Stomach (tissue), 4 donors: Measurements from ENCODE around the gene EOLA2.
"Not testable (repeated sequence)": the region's sequence is repeated elsewhere in the genome, so short reads cannot be mapped to it uniquely, and the experiment has no call there.

Experiments used
- EP300 ChIP-seq: sonication (generic); formaldehyde crosslinking; IDR thresholded peaks from one replicate; pipeline ENCODE4 v1.6.1; 2017; ENCODE audit warnings: antibody characterized with exemption
- POLR2A ChIP-seq, 4 donors: fragments of 450-650 bp; IDR thresholded peaks; one replicate each; pipeline ENCODE4 v1.6.1; 2016; ENCODE audit warnings: antibody characterized with exemption in 4 of 4, control low read depth in 2 of 4, mild to moderate bottlenecking in 1 of 4, moderate library complexity in 1 of 4
- TF ChIP-seq, protein P1 (sequence below), 7 experiments: fragments of 450-650 bp in 4 of 7; fragments of 200-600 bp in 3 of 7; sonication (generic) in 3 of 7; IDR thresholded peaks; one replicate each; pipeline ENCODE4 v1.5.1; 2016 to 2019; ENCODE audit warnings: antibody characterized with exemption in 7 of 7, control low read depth in 2 of 7, mild to moderate bottlenecking in 1 of 7

DNA sequence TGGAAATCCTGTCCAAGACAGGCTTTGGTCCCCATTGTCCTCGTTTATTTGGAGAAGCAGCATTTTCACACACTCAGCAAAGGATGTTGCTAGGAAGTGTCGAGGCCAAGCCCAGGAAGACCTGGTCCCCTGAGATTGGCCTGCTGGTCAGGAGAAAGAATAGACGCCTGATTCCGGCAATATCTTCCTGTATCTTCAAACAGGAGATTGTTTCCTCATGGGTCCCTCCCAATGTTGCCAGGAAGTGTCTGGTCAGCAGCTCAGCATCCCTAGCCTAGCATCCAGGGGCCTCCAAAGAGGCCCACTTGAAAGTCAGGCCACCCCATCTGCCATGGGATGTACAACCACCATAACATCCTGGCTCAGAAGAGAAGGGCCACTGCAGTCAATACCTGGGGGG, 6.9 kb downstream of the EOLA2 start:
- TF ChIP-seq EP300; POLR2A (IDR thresholded peaks at IDR 0.05): not testable (repeated sequence)
- TF ChIP-seq, protein P1, sequence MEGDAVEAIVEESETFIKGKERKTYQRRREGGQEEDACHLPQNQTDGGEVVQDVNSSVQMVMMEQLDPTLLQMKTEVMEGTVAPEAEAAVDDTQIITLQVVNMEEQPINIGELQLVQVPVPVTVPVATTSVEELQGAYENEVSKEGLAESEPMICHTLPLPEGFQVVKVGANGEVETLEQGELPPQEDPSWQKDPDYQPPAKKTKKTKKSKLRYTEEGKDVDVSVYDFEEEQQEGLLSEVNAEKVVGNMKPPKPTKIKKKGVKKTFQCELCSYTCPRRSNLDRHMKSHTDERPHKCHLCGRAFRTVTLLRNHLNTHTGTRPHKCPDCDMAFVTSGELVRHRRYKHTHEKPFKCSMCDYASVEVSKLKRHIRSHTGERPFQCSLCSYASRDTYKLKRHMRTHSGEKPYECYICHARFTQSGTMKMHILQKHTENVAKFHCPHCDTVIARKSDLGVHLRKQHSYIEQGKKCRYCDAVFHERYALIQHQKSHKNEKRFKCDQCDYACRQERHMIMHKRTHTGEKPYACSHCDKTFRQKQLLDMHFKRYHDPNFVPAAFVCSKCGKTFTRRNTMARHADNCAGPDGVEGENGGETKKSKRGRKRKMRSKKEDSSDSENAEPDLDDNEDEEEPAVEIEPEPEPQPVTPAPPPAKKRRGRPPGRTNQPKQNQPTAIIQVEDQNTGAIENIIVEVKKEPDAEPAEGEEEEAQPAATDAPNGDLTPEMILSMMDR (IDR thresholded peaks at IDR 0.05) = not testable (repeated sequence)
